Myocyte (in vitro differentiated cells): ENCODE data around the gene OR2AE1. TPM values are rescaled to one million over a fixed set of nuclear protein-coding genes. Genes with fewer than 3 reads are reported as not detected.

Source experiments
- total RNA-seq: library from RNA; depleted of rRNA; stranded (reverse); fragments of >200 nt; gene quantifications from 2 replicates; pipeline ENCODE4 v1.2.3, GENCODE V29; 2014

The OR2AE1 gene
- total RNA-seq, 1 donor from 2014 or later: not detected

Other genes starting within 250 kb of the OR2AE1 start
- gene CYP3A5, start 197.0 kb downstream of the OR2AE1 start, total RNA-seq: not detected in 2 replicates
- gene CYP3A7, start 141.8 kb downstream of the OR2AE1 start, total RNA-seq: 0.29 and 0.47 TPM in 2 replicates
- 0.11 TPM in 1 of 2 replicates, not detected in the other for gene CYP3A4, start 92.8 kb downstream of the OR2AE1 start, total RNA-seq
- gene CYP3A43, start 49.0 kb downstream of the OR2AE1 start, total RNA-seq: not detected in 2 replicates
- 20.2 and 20.5 TPM in 2 replicates for gene TRIM4, start 42.5 kb upstream of the OR2AE1 start, total RNA-seq
- gene GJC3, start 52.6 kb upstream of the OR2AE1 start, total RNA-seq: not detected in 2 replicates
- gene AZGP1, start 99.0 kb upstream of the OR2AE1 start, total RNA-seq: not detected in 2 replicates
- gene ZKSCAN1, start 138.6 kb upstream of the OR2AE1 start, total RNA-seq: 27.5 and 34.2 TPM in 2 replicates
- gene ZSCAN21, start 172.7 kb upstream of the OR2AE1 start, total RNA-seq: 25.2 and 27.2 TPM in 2 replicates
- 40.7 and 61.3 TPM in 2 replicates for gene ZNF3, start 204.7 kb upstream of the OR2AE1 start, total RNA-seq
- gene COPS6, start 211.9 kb upstream of the OR2AE1 start, total RNA-seq: 52.9 and 56.0 TPM in 2 replicates
- gene MCM7, start 224.4 kb upstream of the OR2AE1 start, total RNA-seq: 23.2 and 31.1 TPM in 2 replicates
- 38.5 and 51.7 TPM in 2 replicates for gene AP4M1, start 224.6 kb upstream of the OR2AE1 start, total RNA-seq
- gene TAF6, start 242.3 kb upstream of the OR2AE1 start, total RNA-seq: 58.8 and 76.8 TPM in 2 replicates
- 14.0 and 19.7 TPM in 2 replicates for gene CNPY4, start 242.6 kb upstream of the OR2AE1 start, total RNA-seq
- gene MBLAC1, start 249.9 kb upstream of the OR2AE1 start, total RNA-seq: 3.5 and 4.5 TPM in 2 replicates